Endothelial cell of umbilical vein (primary cell): Measurements from ENCODE around the gene WDR27. TPM values are rescaled to one million over a fixed set of nuclear protein-coding genes. Genes with fewer than 3 reads are reported as not detected.

Experiments used
- BruUV-seq: library from RNA; stranded (reverse); fragments of 400-500 nt; replicated peaks from 2 replicates; lab custom pipeline; 2021; lab: Mats Ljungman, UMichigan
- CTCF ChIA-PET: fragments of 300-600, 350-600 bp; sonication (Branson Sonifier 250); formaldehyde crosslinking; loops from one replicate; lab custom pipeline; 2021; ENCODE audit warnings: antibody characterized with exemption, inconsistent platforms; lab: Charles Lee
- POLR2A ChIA-PET: fragments of 300-600, 350-600 bp; sonication (Branson Sonifier 250); formaldehyde crosslinking; loops from one replicate; lab custom pipeline; 2021; ENCODE audit warnings: antibody characterized with exemption, inconsistent platforms; lab: Charles Lee
- DNase-seq: peaks from one replicate; pipeline ENCODE4 v3.0.0-alpha.2; 2011; ENCODE audit warnings: low read depth, low spot score
- FAIRE-seq: peaks from 2 replicates; lab custom pipeline; 2011; peaks lifted over from hg19 to GRCh38; lab: Jason Lieb, UNC
- H2AFZ ChIP-seq: 2 replicates; pipeline ENCODE4 v1.6.0; 2012; ENCODE audit warnings: low read depth, low read length, control low read depth, inconsistent platforms
- H3K27ac ChIP-seq: 2 replicates; pipeline ENCODE4 v1.5.1; 2011; ENCODE audit warnings: low read depth, mild to moderate bottlenecking, control low read depth, low read length, moderate library complexity; ENCODE audit not compliant: insufficient read depth
- H3K27me3 ChIP-seq, 2 experiments: 2 replicates each; pipeline versions ENCODE4 v1.6.0 to v1.6.1; 2011; ENCODE audit warnings: low read length in 2 of 2, mixed read lengths in 1 of 2; ENCODE audit not compliant: control insufficient read depth in 2 of 2, insufficient read depth in 2 of 2
- H3K36me3 ChIP-seq, 2 experiments: 2 replicates in 1 of 2; 3 replicates in 1 of 2; pipeline ENCODE4 v1.5.1; 2011; ENCODE audit warnings: low read length in 2 of 2, mild to moderate bottlenecking in 1 of 2, moderate library complexity in 1 of 2; ENCODE audit not compliant: control insufficient read depth in 2 of 2, insufficient read depth in 2 of 2; ENCODE audit errors: extremely low read depth in 1 of 2
- H3K4me1 ChIP-seq: 3 replicates; pipeline ENCODE4 v1.5.1; 2011; ENCODE audit warnings: mild to moderate bottlenecking, low read length; ENCODE audit not compliant: control insufficient read depth, insufficient read depth; ENCODE audit errors: extremely low read depth
- H3K4me2 ChIP-seq: 2 replicates; pipeline ENCODE4 v1.6.1; 2011; ENCODE audit warnings: low read length, control low read depth, mixed read lengths; ENCODE audit not compliant: insufficient read depth
- H3K4me3 ChIP-seq, 3 experiments: fragments of 200-600 bp in 1 of 3; sonication (generic), shearing (Covaris generic) in 1 of 3; replicated peaks in 1 of 3; 2 replicates each; pipeline ENCODE4 v1.5.1; 2011 to 2016; ENCODE audit warnings: control low read depth in 3 of 3, low read length in 3 of 3, mild to moderate bottlenecking in 2 of 3, inconsistent platforms in 1 of 3, low read depth in 1 of 3, moderate library complexity in 1 of 3; ENCODE audit not compliant: insufficient read depth in 1 of 3
- H3K79me2 ChIP-seq: 2 replicates; pipeline ENCODE4 v1.6.0; 2012; ENCODE audit warnings: low read length, inconsistent platforms; ENCODE audit not compliant: control insufficient read depth, insufficient read depth
- H3K9ac ChIP-seq: replicated peaks from 2 replicates; pipeline ENCODE3; 2011; ENCODE audit warnings: low read length, control low read depth; ENCODE audit not compliant: insufficient read depth; ENCODE audit errors: extremely low read depth
- H3K9me1 ChIP-seq: replicated peaks from 3 replicates; pipeline ENCODE4 v1.6.0; 2011; ENCODE audit warnings: mild to moderate bottlenecking, low read length; ENCODE audit not compliant: control insufficient read depth, insufficient read depth; ENCODE audit errors: extremely low read depth
- H3K9me3 ChIP-seq: replicated peaks from 2 replicates; pipeline ENCODE4 v1.5.1; 2012; ENCODE audit warnings: low read length, inconsistent platforms; ENCODE audit not compliant: control insufficient read depth, insufficient read depth
- H4K20me1 ChIP-seq: replicated peaks from 2 replicates; pipeline ENCODE3; 2011; ENCODE audit warnings: mild to moderate bottlenecking, low read length; ENCODE audit not compliant: control insufficient read depth, insufficient read depth; ENCODE audit errors: extremely low read depth
- CTCF ChIP-seq, 2 donors: IDR thresholded peaks; 1 replicate in 1 of 2; 2 replicates in 1 of 2; pipeline ENCODE4 v1.5.1; 2011; ENCODE audit warnings: low read length in 2 of 2, mild to moderate bottlenecking in 2 of 2, moderate library complexity in 2 of 2, control low read depth in 1 of 2, inconsistent platforms in 1 of 2, low read depth in 1 of 2; ENCODE audit not compliant: insufficient read depth in 1 of 2; ENCODE audit errors: extremely low read depth in 1 of 2
- EZH2 ChIP-seq: IDR thresholded peaks from 2 replicates; pipeline ENCODE4 v1.6.1; 2012; ENCODE audit warnings: borderline replicate concordance, low read depth, mild to moderate bottlenecking, moderate library complexity, low read length, inconsistent platforms; ENCODE audit not compliant: severe bottlenecking
- FOS ChIP-seq: IDR thresholded peaks from 2 replicates; pipeline ENCODE4 v1.6.1; 2011; ENCODE audit warnings: mild to moderate bottlenecking, low read length, moderate library complexity, borderline replicate concordance; ENCODE audit not compliant: insufficient read depth
- GATA2 ChIP-seq: IDR thresholded peaks from 2 replicates; pipeline ENCODE4 v1.7.0; 2011; ENCODE audit warnings: low read depth, mild to moderate bottlenecking, moderate library complexity, mixed read lengths, low read length; ENCODE audit not compliant: insufficient read length, insufficient read depth
- JUN ChIP-seq: IDR thresholded peaks from 2 replicates; pipeline ENCODE4 v1.6.1; 2011; ENCODE audit warnings: borderline replicate concordance, low read depth; ENCODE audit not compliant: insufficient read length, insufficient read depth
- MAX ChIP-seq: IDR thresholded peaks from 2 replicates; pipeline ENCODE4 v1.6.1; 2011; ENCODE audit not compliant: insufficient read depth, insufficient read length
- MYC ChIP-seq: IDR thresholded peaks from one replicate; pipeline ENCODE4 v1.6.1; 2011; ENCODE audit warnings: mild to moderate bottlenecking, low read depth, low read length
- POLR2A ChIP-seq: IDR thresholded peaks from 2 replicates; pipeline ENCODE4 v1.6.1; 2012; ENCODE audit warnings: low read depth, mild to moderate bottlenecking, control low read depth, low read length
- POLR2AphosphoS5 ChIP-seq: IDR thresholded peaks from 2 replicates; pipeline ENCODE4 v1.6.1; 2012; ENCODE audit warnings: low read depth, mild to moderate bottlenecking, control low read depth, low read length, moderate library complexity; ENCODE audit not compliant: insufficient read depth
- dilution Hi-C: fragments of 300-500 bp; cut with MboI; formaldehyde crosslinking; loops from one replicate; pipeline ENCODE4 v1.15.0; 2019; ENCODE audit warnings: low sequenced_read_pairs; ENCODE audit not compliant: extremely low pct_ligation_motif_present
- intact Hi-C: fragments of 100-400 bp; cut with micrococcal nuclease; formaldehyde crosslinking; loops from one replicate; pipeline ENCODE4 v1.10.0; 2022
- polyA plus RNA-seq, 4 experiments: library from polyadenylated mRNA; depleted of rRNA in 3 of 4; stranded (reverse) in 3 of 4; unstranded in 1 of 4; fragments of >200 nt; gene quantifications; 2 replicates each; pipeline versions ENCODE4 v1.2.1 to v1.2.3, GENCODE V29; 2011 to 2012; ENCODE audit warnings: missing spikeins in 1 of 4
- total RNA-seq: library from RNA; stranded (reverse); gene quantifications from 2 replicates; pipeline ENCODE4 v1.2.3, GENCODE V29; 2021

The WDR27 gene
- total and polyA plus RNA-seq, 2 donors (not counting 3 experiments of a cell fraction or from before 2014, with no cell fraction given), result 60.1 to 69.7 TPM

- dilution Hi-C loops, result no loop called here
Observed at GRCh38 chr6:169660751-169661390, 41.0 kb downstream of the WDR27 start.

GRCh38 chr6:169659820-169660610 lies 41.8 kb downstream of the WDR27 start:
- Histone ChIP-seq H2AFZ (no peak overlapping the region), H3K36me3 (peaks cover 2 to 34% of the 10 kb centered on the region in 2 experiments), H3K27me3 (no peaks in the 10 kb centered on the region), H4K20me1 (no peaks in the 10 kb centered on the region), H3K9me1 (no peaks in the 10 kb centered on the region), H3K4me1 (no peaks in the 10 kb centered on the region), H3K4me2 (no peak overlapping the region), H3K4me3 (no peak overlapping the region), H3K27ac (no peak overlapping the region), H3K9ac (no peak overlapping the region), H3K9me3 (no peaks in the 10 kb centered on the region), H3K79me2 (no peaks in the 10 kb centered on the region)
- dilution Hi-C loops, result no loop called here
- DNase-seq, result no peak
- TF ChIP-seq EZH2 (no peak), MYC (no peak), JUN (no peak), MAX (no peak), FOS (no peak), POLR2AphosphoS5 (no peak), CTCF (IDR thresholded peaks at IDR 0.05; ENCODE audit: extremely low read depth in 1 of 2, insufficient read depth in 1 of 2, low read depth in 1 of 2, low read length in 2 of 2) (no peak)
- intact Hi-C loops, result loop anchor here (10.0 kb wide), 1 partner anchor 235 kb away; no protein-coding TSS in a partner anchor
- BruUV-seq, result no TSS peak
- POLR2A ChIA-PET, result no interaction called here
- no peak for FAIRE-seq
- CTCF ChIA-PET, result no interaction called here

More at GRCh38 chr6:169660751-169661390, 41.0 kb downstream of the WDR27 start:
- TF ChIP-seq GATA2 (no peak), MYC (no peak), POLR2AphosphoS5 (no peak), POLR2A (no peak)
- Histone ChIP-seq H3K4me3 (no peak overlapping the region), H4K20me1 (no peaks in the 10 kb centered on the region), H3K4me1 (no peaks in the 10 kb centered on the region), H3K27me3 (no peaks in the 10 kb centered on the region), H3K4me2 (no peak overlapping the region), H3K9me1 (no peaks in the 10 kb centered on the region), H2AFZ (no peak overlapping the region), H3K79me2 (no peaks in the 10 kb centered on the region), H3K9ac (no peak overlapping the region), H3K36me3 (peaks cover 2 to 37% of the 10 kb centered on the region in 2 experiments), H3K9me3 (no peaks in the 10 kb centered on the region), H3K27ac (no peak overlapping the region)
- BruUV-seq, result no TSS peak
- CTCF ChIA-PET, result no interaction called here
- DNase-seq (no peak), FAIRE-seq (no peak)
- POLR2A ChIA-PET, result no interaction called here
- intact Hi-C loops, result no loop called here
